Stomach (tissue), 9 donors: ENCODE results near the gene ALK. TPM values are rescaled to one million over a fixed set of nuclear protein-coding genes. Genes with fewer than 3 reads are reported as not detected.

ENCODE experiments used
- DNase-seq, 2 donors: peaks; one replicate each; pipeline versions ENCODE4 v3.0.0 to v3.0.0-alpha.2; 2013 to 2019
- H3K27ac ChIP-seq, 5 donors: fragments of 200-600 bp in 4 of 5; sonication (generic) in 4 of 5; one replicate each; pipeline ENCODE4 v1.5.1; 2013 to 2019; ENCODE audit warnings: mild to moderate bottlenecking in 1 of 5, moderate library complexity in 1 of 5
- H3K27me3 ChIP-seq, 3 donors: fragments of 200-600 bp; sonication (generic); one replicate each; pipeline ENCODE4 v1.5.1; 2017 to 2019; ENCODE audit warnings: mixed run types in 1 of 3
- H3K36me3 ChIP-seq, 4 donors: fragments of 200-600 bp; sonication (generic); 1 replicate in 3 of 4; 2 replicates in 1 of 4; pipeline ENCODE4 v1.5.1; 2016 to 2019
- H3K4me1 ChIP-seq, 4 donors: fragments of 200-600 bp; sonication (generic); one replicate each; pipeline ENCODE4 v1.5.1; 2016 to 2019
- H3K4me3 ChIP-seq, 4 donors: fragments of 200-600 bp; sonication (generic) in 3 of 4; one replicate each; pipeline ENCODE4 v1.5.1; 2016 to 2019; ENCODE audit warnings: mild to moderate bottlenecking in 1 of 4
- H3K9me3 ChIP-seq, 4 donors: fragments of 200-600 bp; sonication (generic); one replicate each; pipeline ENCODE4 v1.5.1; 2016 to 2019
- EP300 ChIP-seq: sonication (generic); formaldehyde crosslinking; IDR thresholded peaks from one replicate; pipeline ENCODE4 v1.6.1; 2017; ENCODE audit warnings: antibody characterized with exemption
- POLR2A ChIP-seq, 4 donors: fragments of 450-650 bp; IDR thresholded peaks; one replicate each; pipeline ENCODE4 v1.6.1; 2016; ENCODE audit warnings: antibody characterized with exemption in 4 of 4, control low read depth in 2 of 4, mild to moderate bottlenecking in 1 of 4, moderate library complexity in 1 of 4
- POLR2AphosphoS5 ChIP-seq, 3 donors: sonication (generic); formaldehyde crosslinking; IDR thresholded peaks; one replicate each; pipeline ENCODE4 v1.6.1; 2016; ENCODE audit warnings: antibody characterized with exemption in 3 of 3
- WGBS, 5 donors: extraction: QIAGEN DNeasy Blood & Tissue Kit in 3 of 5; methylation state at CpG; one replicate each; pipeline versions ENCODE4 v1.1.5 to v1.1.7; 2013 to 2018; 5-methylcytosine and 5-hydroxymethylcytosine counted together
- intact Hi-C: fragments of 100-400 bp; cut with DNase I; formaldehyde crosslinking; loops from one replicate; pipeline ENCODE4 v1.15.1; 2023; ENCODE audit warnings: low total_unique reads
- polyA plus RNA-seq, 3 donors: library from polyadenylated mRNA; stranded (reverse); fragments of 200-250 nt; gene quantifications; one replicate each; pipeline ENCODE4 v1.2.3, GENCODE V29; 2013
- total RNA-seq, 5 donors: library from RNA; depleted of rRNA; stranded (reverse); fragments of >200 nt; gene quantifications; one replicate each; pipeline versions ENCODE4 v1.1.0 to v1.2.3, GENCODE V29; 2014 to 2016
- TF ChIP-seq, protein P1 (sequence below), 7 experiments: fragments of 450-650 bp in 4 of 7; fragments of 200-600 bp in 3 of 7; sonication (generic) in 3 of 7; IDR thresholded peaks; one replicate each; pipeline ENCODE4 v1.5.1; 2016 to 2019; ENCODE audit warnings: antibody characterized with exemption in 7 of 7, control low read depth in 2 of 7, mild to moderate bottlenecking in 1 of 7
- donor health status: healthy with polysubstance abuse.
- donor health status: Bipolar disorder and iron deficiency.
- donor health status: healthy.

The ALK gene
- total and polyA plus RNA-seq, 8 donors, result 0.13 to 0.92 TPM; not detected in 6

DNA sequence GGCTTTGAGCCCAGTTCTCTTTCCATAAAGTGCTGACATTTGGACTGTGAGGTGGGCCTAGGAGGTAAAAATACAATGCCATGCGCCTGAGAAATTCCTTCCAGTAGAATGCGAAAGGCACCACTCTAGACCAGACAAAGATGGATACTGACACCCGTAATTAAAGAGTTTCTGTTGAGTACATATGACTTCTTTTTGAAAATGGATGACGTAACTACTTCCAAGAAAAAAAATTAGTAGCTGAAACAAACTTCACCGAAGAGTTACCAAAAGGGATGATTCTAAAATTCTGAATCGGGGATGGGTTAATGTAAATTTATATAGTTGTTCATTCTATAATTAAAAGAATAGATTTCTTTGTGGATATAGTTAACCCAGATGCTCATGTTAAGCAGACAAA lies 146.8 kb downstream of the ALK start:
- Histone ChIP-seq H3K36me3 (no peaks in the 10 kb centered on the region), H3K27ac (no peak overlapping the region), H3K4me3 (no peak overlapping the region), H3K27me3 (no peaks in the 10 kb centered on the region), H3K9me3 (no peaks in the 10 kb centered on the region), H3K4me1 (no peaks in the 10 kb centered on the region)
- 90 to 96% (median 95%) methylated on average over 6 of the region's 6 CpGs for WGBS, 5 donors
- no peak for DNase-seq
- intact Hi-C loops, result no loop called here
- TF ChIP-seq, protein P1, sequence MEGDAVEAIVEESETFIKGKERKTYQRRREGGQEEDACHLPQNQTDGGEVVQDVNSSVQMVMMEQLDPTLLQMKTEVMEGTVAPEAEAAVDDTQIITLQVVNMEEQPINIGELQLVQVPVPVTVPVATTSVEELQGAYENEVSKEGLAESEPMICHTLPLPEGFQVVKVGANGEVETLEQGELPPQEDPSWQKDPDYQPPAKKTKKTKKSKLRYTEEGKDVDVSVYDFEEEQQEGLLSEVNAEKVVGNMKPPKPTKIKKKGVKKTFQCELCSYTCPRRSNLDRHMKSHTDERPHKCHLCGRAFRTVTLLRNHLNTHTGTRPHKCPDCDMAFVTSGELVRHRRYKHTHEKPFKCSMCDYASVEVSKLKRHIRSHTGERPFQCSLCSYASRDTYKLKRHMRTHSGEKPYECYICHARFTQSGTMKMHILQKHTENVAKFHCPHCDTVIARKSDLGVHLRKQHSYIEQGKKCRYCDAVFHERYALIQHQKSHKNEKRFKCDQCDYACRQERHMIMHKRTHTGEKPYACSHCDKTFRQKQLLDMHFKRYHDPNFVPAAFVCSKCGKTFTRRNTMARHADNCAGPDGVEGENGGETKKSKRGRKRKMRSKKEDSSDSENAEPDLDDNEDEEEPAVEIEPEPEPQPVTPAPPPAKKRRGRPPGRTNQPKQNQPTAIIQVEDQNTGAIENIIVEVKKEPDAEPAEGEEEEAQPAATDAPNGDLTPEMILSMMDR (IDR thresholded peaks at IDR 0.05), result no peak
- no peak for TF ChIP-seq EP300
- no peak for TF ChIP-seq POLR2A (IDR thresholded peaks at IDR 0.05)
- no peak for TF ChIP-seq POLR2AphosphoS5 (IDR thresholded peaks at IDR 0.05)

DNA sequence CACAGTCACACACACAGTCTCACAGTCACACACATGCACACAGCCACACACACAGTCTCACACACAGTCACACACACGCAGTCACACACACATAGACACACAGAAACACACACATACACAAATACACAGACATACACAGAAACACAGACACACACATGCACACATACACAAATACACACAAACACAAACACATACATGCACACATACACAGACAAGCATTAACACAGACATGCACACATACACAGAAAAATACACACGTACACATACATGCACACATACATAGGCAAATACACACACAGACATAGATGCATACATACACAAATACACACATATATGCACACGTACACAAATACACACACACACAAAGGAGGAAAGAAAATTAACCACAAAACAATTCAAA lies 150.5 kb downstream of the ALK start:
- no peaks in the 10 kb centered on the region for H3K4me1 ChIP-seq
- WGBS, 5 donors, result 86 to 93% (median 92%) methylated on average over 3 of the region's 3 CpGs
- no peak overlapping the region for H3K27ac ChIP-seq
- no peaks in the 10 kb centered on the region for H3K9me3 ChIP-seq
- DNase-seq, result no peak
- no peak overlapping the region for H3K4me3 ChIP-seq
- no peaks in the 10 kb centered on the region for H3K27me3 ChIP-seq
- intact Hi-C loops, result no loop called here
- TF ChIP-seq POLR2A (IDR thresholded peaks at IDR 0.05) (no peak), POLR2AphosphoS5 (IDR thresholded peaks at IDR 0.05) (no peak), EP300 (no peak)
- TF ChIP-seq, protein P1 (IDR thresholded peaks at IDR 0.05), result no peak
- no peaks in the 10 kb centered on the region for H3K36me3 ChIP-seq

DNA sequence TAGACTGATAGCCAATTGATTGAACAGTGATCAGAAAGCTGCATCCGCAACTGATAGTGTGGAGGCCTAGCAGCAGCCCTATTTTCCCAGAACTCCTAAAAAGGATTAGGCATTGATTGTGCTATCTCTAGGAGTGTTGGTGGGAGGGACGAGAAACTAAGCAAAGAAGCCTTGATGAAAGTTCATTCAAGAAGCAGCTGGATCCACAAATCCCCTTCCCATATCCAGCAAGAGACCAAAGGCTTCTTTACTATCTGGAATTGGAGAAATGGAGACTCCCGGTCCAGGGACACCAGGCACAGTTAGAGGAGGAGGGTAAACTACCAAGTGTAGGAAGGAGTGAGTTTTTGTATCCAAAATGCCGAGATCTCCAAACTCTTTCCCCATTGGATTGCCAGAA lies 151.5 kb downstream of the ALK start:
- DNase-seq, result no peak
- H3K4me3 ChIP-seq, result no peak overlapping the region
- TF ChIP-seq, protein P1 (IDR thresholded peaks at IDR 0.05), result no peak
- TF ChIP-seq EP300 (no peak), POLR2AphosphoS5 (IDR thresholded peaks at IDR 0.05) (no peak), POLR2A (IDR thresholded peaks at IDR 0.05) (no peak)
- H3K9me3 ChIP-seq, result no peaks in the 10 kb centered on the region
- WGBS, 5 donors, result 85 to 88% (median 87%) methylated on average over 4 of the region's 4 CpGs
- no peaks in the 10 kb centered on the region for H3K36me3 ChIP-seq
- H3K4me1 ChIP-seq, result no peaks in the 10 kb centered on the region
- no peak overlapping the region for H3K27ac ChIP-seq
- no peaks in the 10 kb centered on the region for H3K27me3 ChIP-seq
- intact Hi-C loops, result no loop called here

DNA sequence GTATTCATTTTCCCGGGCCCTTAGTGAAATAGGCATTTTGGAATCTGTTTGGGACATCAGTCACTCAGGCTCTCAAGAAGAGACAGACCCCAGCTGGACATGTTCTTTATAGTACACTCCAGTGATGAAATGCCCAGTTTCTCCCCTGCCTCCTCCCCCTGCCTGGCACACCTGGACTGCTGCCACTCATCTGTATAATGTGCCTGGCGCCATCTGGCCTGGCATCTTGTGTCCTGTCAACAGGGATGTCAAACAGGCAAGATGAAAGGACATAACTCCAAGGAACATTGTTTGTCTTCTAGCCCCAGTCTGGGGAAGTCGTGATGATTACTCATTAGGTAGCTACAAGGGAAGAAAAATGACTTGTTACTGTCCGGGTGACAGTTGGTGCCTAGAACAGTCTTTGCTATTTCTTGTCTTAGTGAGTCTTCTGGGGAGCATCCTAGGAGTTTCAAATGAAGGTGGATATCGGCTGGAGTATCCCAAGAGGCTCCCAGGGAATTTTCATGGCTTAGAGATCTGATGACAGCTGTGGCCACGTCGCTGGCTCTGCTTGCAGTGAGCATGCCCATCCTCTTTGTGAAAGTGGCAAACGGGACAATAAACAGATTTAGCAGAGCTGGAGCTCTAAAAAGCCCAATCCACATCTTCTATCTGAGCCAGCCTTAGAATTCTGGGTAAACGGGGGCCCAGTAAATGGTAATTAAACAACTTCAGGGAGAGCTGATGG lies 153.6 kb downstream of the ALK start:
- H3K4me3 ChIP-seq, result no peak overlapping the region
- H3K9me3 ChIP-seq, result no peaks in the 10 kb centered on the region
- H3K4me1 ChIP-seq, result no peaks in the 10 kb centered on the region
- 64 to 77% (median 71%) methylated on average over 9 of the region's 9 CpGs for WGBS, 5 donors
- H3K36me3 ChIP-seq, result no peaks in the 10 kb centered on the region
- H3K27me3 ChIP-seq, result no peaks in the 10 kb centered on the region
- TF ChIP-seq EP300, result no peak
- TF ChIP-seq POLR2A (IDR thresholded peaks at IDR 0.05), result no peak
- TF ChIP-seq, protein P1 (IDR thresholded peaks at IDR 0.05), result no peak
- no peak for TF ChIP-seq POLR2AphosphoS5 (IDR thresholded peaks at IDR 0.05)
- H3K27ac ChIP-seq, result no peak overlapping the region
- intact Hi-C loops, result no loop called here
- DNase-seq, result no peak
